ENCODE results near the gene DNAJC13.
"Not testable (repeated sequence)": the region's sequence is repeated elsewhere in the genome, so short reads cannot be mapped to it uniquely, and the experiment has no call there.

The DNAJC13 gene

DNA sequence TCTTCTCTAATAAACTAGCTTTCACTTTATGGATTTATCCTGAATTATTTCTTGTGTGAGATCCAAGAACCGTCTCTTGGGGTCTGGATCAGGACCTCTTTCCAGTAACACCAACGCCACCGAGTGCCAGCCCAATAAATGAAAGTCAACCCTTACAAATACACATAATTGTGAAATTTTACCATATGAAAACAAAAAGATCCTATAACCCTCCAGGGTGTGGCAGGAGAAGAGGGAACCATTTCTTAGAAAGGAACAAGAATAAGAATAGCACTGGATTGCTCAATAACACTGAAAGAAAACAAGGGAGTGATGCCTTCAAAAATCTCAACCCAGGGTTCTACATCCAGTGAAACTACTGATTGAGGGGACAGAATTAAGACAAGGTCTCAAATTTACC lies 128.2 kb downstream of the DNAJC13 start:
- DNase-seq = no peak

DNA sequence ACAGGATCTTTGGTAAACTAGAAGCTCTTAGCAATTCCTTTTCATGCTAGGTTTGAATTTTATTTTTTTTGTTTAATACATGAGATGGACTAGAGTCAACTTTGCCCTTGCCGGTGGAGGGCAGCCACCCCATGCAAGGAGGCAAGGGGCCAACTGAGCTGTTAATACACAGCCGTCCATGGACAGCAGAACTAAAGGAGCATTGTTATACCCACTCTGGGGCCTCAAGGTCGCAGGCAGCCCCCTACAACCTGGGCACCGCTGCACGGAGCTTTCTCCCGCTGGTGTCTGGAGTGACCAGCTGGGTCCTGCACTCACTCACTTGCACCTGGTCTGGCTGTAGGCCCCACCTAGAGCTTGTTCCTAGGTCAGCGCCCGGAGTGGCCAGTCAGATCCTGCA lies 131.9 kb downstream of the DNAJC13 start:
- DNase-seq = no peak

DNA sequence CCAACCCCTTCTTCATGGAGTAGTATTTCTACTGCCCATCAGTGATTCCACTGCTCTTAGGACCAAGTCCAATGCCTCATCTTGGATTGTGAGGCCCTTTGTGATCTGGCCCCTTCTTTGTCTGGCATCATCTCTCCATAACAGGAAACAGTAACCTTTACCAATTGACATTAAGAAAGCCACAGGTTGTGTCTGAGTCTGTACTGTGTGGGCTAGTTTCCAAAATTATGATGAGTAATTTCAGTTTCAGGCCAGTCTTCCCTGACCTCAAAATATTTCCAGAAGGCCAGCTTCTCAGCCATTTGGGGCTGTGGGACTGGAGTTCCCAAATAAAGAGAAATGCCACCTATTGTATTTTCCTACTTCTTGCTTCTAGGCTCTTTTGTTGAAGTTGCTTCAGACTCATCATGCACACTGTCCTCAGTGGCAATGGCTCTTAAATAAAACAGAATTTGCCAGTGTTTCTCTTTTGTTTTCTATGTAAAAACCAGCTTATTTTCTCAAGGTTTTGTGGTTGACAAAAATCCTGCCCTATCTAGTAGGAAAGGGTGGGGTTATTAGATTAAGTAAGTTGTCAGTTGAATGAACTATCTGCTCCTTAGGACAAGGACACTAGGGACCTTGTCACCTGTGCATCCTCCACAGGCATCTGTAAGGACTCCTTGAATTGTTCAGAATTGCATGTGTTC lies 132.7 kb downstream of the DNAJC13 start:
- DNase-seq = no peak

DNA sequence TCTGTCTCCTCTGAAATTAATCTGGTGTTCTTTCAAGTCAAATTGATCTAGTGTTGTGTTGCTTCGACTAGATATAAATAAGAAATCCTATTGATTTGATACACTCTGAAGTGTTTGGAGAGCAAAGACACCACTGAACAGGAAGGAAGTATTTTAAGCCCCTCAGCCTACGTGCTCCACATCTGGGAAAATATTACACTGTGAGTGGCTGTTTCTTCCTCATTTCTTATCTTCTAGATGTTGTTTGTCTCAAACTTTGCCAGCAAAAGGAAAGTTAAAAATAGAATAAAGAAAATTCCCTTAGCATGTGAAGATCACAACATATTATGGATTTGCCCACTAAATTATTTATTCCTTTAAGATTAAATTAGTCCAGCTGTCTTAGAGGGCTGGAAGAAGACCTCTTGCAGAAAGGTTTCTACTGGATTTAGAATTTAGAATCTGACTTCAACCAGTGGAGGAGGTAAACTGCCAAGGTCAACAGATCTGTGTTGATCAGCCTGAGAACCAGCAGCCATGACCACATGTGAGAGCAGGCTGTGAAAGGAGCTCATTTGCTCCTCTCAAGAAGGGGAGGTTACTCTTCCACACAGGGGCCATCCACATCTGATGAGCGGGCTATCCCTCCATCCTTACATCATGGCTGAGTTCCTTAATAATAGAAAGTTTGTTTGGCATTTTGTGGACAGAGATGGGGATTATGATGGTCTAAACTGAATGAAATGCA lies 133.4 kb downstream of the DNAJC13 start:
- DNase-seq = no peak

DNA sequence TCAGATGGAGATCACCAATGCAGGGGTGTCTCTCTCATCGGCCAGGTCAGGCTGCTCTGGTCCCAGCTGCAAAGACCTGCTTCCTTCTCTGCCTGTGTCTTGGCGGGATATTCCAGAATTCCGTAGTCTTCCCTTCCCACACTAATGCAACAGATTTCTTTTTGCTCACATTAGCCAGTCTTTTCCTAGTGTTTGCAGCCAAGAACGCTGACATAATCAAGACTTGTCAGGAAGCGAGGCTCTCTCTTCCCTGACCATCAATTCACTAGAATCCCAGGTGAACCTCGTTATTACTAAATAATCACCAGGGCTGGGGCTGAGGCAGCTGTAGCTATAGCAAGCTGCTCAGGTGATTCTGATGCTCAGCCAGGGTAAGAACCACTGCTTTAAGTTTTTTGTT lies 136.5 kb downstream of the DNAJC13 start:
- no peak for DNase-seq

DNA sequence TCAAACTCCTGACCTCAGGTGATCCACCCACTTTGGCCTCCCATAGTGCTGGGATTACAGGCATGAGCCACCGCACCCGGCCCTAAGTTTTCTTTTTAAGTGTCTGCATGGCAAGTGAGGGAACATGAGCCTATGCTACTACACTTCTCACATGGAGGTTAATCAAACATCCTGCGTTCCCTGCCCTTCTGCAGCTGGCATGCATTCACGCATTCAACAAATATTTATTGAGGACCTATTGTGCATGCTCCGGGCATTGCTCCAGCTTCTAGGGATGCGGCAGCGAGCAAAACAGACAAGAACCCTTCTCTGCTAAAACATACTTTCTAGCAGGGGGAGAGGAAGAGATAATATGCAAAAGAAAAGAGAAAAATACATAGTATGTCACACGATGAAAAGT lies 137.1 kb downstream of the DNAJC13 start:
- DNase-seq = no peak

DNA sequence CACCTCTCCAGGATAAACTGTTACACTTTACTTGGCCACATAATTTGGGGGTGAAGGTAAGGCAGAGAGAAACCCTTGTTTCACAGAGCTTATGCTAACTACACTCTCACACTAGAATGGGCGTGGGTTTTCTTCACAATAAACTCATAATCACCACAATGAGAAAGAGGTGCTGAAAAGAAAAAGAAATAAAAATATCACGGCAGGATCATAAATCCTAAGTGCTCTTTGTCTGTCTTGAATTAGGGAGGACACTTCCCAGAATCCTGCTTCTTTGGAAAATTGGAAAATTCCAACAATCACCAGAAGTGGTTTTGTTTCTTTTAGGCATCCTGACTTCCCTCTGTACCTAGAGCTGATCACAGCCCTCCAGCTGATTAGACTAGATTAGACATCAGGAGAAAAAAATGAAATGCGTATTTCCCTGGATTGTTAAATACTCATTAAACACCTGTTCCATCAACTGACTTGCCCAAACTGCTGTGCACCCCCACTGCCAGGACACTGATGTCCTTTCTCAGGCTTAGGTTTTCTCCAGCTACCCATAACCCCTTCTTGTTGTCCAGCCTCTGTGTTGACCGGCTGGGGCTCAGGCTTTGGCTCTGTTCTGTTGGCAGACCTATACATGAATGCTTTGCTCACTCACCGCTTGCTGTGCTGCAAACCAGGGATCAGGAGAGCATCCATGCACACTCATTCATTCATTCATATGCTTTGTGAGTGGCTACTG lies 138.2 kb downstream of the DNAJC13 start:
- no peak for DNase-seq

DNA sequence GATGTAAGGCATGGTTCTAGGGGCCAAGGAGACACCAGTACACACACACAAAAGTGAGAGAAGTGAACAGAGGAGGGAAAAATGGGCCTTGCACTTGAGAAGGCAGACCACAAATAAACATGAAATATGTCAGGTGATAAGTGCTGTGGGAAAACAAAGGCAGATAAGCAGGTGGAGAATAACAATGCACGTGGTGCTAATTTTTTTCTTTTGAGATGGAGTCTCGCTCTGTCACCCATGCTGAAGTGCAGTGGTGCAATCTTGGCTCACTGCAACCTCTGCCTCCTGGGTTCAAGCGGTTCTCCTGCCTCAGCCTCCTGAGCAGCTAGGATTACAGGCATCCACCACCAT lies 138.7 kb downstream of the DNAJC13 start:
- DNase-seq = not testable (repeated sequence)

DNA sequence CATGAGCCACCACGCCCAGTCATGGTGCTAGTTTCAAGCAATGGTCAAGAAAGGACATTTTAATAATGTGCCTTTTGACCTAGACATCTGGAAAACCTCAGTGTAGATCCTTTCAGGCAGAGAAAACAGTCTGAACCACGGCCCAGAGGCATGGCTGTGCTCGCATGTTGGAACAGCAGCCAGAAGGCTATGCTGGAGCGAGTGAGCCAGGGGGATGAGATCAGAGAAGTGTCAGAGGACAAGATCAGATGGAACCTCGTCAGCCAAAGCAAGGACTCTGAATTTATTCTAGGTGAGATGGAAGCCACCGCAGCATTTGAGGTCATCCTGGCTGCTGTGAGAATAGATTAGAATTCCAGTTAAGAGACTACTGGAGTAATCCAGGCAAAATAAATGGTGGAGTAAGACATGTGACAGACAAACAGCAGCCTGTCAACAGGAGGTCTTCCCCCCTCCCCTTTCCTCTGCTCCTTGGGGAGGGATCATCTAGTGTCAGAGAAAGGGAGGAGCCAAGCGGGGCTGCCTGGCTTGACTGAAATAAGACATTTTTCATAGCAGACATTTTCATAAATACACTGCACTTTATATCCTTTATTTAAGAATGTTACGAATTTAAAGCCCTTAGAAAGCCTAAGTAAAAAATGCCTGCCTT lies 139.3 kb downstream of the DNAJC13 start:
- DNase-seq = no peak

DNA sequence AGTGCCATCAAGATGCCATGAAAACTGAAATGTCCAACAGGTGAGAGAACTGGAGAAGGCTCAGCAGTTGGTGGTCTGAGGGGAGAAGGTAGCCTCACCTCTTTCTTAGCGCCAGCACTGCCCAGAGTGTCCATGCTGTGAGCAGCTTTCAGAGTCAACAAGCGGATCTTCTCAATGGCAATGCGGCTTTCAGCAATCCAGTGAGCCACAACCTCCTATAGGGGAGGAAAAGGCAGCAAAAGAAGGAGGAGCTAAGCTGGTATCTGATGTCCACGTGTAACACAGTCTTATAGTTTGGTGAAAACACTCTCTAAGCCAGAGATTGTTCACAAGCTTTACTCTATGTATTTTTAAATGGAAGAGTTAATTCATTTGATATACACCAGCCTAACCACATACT lies 143.7 kb downstream of the DNAJC13 start:
- DNase-seq = no peak

DNA sequence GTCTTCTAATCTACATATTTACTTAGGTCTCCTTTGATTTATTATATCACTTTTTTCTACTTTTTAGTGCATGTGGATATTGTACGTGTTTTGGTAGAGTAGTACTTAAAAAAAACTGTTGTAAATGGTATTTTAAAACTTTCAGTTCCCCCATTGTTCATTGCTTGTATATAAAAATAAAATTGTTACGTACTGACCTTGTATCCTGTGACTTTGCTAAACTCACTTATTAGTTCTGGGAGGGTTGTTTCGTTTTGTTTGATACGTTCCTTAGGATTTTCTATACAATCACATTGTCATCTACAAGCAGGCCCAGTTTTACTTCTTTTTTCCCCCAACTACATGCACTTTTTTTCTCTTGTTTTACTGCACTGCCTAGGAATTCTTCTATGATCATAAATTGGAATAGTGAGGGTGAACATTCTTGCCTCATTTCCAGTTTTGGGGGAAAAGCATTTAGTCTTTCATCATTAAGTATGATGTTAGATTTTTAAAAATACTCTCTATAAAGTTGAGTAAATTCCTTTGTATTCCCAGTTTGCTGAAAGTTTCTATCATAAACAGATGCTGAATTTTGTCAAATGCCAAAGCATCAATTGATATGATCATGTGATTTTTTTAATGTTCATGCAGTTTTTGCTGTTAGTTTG lies 146.2 kb downstream of the DNAJC13 start:
- DNase-seq = no peak

DNA sequence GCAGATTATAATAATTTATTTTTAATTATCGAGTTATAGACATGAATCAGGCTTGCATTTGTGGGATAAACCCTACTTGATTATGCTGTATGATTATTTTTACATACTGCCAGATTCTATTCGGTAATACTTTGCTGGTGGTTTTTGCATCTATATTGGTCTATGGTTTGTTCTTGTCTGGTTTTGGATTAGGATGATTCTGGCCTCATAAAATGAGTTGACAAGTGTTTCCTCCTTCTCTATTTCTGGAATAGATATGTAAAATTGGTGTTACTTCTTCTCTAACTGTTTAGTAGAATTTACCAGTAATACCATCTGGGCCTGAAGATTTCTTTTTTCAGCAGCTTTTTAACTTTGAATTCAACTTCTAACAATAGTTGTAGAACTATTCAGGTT lies 146.8 kb downstream of the DNAJC13 start:
- no peak for DNase-seq

DNA sequence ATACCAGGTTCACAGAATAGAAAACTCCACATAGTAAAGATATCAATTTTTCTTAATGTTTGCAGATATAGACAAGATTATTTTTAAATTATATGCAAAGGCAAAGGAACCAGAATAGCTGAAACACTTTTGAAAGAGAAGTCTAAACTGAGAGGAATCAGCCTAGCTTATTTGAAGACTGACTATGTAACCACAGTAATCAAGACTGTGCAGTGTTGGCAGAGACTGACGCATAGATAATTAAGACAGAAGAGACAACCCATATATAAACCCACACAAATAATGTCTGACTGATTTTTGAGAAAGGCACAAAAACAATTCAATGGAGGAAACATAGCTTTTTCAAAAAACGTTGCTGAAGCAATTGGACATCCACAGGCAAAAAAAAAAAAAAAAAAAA lies 151.1 kb downstream of the DNAJC13 start:
- no peak for DNase-seq

DNA sequence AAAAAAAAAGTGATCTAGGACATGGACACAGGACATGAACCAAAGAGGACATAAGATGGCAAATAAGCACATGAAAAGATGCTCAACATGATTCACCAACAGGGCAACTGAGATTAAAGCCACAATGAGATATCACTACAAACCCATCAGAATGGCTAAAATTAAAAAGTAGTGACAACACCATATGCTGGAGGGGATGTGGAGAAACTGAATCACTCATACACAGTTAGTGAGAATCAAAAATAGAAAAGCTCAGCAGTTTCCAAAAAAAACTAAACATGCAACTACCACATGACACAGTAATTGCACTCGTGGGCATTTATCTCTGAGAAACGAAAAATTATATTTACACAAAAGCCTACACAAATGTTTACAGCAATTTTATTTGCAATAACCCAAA lies 151.9 kb downstream of the DNAJC13 start:
- DNase-seq = no peak

DNA sequence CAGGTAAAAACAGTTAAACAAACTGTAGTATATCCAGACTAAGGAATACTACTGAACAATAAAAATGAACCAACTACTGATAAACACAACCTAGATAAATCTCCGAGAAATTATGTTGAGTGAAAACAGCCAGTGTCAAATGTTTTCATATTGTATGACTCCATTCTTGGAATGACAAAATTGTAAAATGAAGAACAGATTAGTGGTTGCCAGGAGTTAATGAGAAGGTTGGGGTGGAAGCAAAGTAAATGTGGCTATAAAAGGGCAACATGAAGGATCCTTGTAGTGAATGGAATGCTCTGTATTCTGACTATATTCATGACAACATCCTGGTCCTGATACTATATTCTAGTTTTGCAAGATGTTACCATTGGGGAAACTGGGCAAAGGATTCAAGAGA lies 152.3 kb downstream of the DNAJC13 start:
- DNase-seq = no peak

DNA sequence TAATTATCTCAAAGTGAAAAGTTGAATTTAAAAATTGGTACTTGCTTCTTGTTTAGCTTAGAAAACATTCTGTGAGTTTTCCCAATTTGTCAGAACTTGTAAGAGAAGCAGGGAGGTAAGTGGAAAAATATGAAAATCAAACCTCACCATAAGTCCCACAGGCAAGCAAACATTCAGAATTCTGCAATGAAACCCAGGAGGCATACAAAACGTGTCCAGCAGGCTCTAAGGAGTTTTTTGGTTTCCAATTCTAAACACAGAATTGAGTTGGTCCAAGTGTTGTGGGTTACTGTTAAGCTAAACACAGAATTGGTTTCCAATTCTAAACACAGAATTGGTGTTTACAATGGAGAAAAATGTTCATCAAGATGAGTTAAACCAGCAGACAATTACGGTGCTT lies 152.7 kb downstream of the DNAJC13 start:
- no peak for DNase-seq

DNA sequence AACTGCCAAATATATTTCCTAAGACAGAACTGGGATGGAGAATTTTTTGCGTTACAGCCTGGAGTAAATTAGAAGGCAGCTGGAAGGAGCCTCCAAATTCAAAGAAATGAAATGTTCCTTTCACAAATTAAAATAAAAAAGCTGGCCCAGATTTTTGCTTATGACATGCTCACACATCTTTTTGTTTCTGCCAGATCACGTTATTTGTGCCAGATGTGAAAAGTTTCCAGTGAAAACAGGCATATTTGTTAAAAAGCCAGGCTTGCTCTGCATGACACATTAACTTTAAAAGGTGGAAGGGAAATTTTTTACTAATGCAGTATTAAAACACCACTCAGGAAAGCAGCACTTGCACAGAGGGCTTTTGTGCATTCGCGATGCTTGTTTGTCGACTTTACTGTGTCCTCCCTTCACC lies 156.5 kb downstream of the DNAJC13 start:
- no peak for DNase-seq

DNA sequence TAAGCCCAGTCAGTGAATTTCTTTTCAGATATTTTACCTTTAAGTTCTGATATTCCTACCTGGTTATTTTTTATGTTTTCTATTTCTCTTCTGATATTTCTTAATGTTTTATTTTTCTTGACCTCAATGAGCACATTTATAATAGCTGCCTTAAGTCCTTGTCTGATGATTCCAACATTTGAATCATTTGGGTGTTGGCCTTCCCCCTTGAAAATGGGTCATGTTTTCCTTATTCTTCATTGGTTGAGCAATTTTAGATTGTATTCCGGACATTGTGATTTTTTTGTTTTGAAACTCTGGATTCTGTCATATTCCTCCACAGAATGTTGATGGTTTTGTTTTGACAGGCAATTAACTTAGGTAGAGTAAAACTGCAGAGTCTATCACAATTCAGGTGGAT lies 170.1 kb downstream of the DNAJC13 start:
- no peak for DNase-seq

All from T1000 (cell line).